ENCODE data around the gene BCL2L13. TPM values are rescaled to one million over a fixed set of nuclear protein-coding genes. Genes with fewer than 3 reads are reported as not detected.
A peak's percentile ranks its signal among the peaks of the same experiment; 100 is the strongest.

The BCL2L13 gene
- total RNA-seq, 2 experiments from 2014 or later: 32.2 to 32.6 TPM

GRCh38 chr22:17780116-17780740 lies 141.7 kb downstream of the BCL2L13 start:
- CTCF ChIA-PET: interaction anchor here (0.5 to 9.6 kb wide), 5 partner anchors 11 to 314 kb away, joined by 3 to 112 read pairs (median 4); no protein-coding TSS in a partner anchor

More at GRCh38 chr22:17780116-17780740, 141.7 kb downstream of the BCL2L13 start:
- H3K4me3 Mint-ChIP-seq: peak overlapping the region; percentile 24
- peak; percentile 79 for DNase-seq
- H3K36me3 Mint-ChIP-seq (ENCODE audit: low read depth): no peaks in the 10 kb centered on the region
- H3K27me3 Mint-ChIP-seq (ENCODE audit: low read depth): no peaks in the 10 kb centered on the region
- peak overlapping the region; percentile 53 for H3K27ac Mint-ChIP-seq
- H3K9me3 Mint-ChIP-seq: no peaks in the 10 kb centered on the region
- H3K4me1 Mint-ChIP-seq (ENCODE audit: low read depth): peaks cover 70% of the 10 kb centered on the region
- intact Hi-C loops (cut with micrococcal nuclease): loop anchor here (5.0 to 10.0 kb wide), 2 partner anchors 225 to 563 kb away; partner anchors contain the start of gene ADA2

Small RNA genes lying within 50 kb of the gene (microRNA-seq; reads per million reads assigned to microRNA genes)
- not detected for gene MIR3198-1 (ENCODE audit: borderline microRNAs expressed, borderline replicate concordance)

Other genes starting within 250 kb of the BCL2L13 start
- not detected for gene SLC25A18, start 75.3 kb upstream of the BCL2L13 start, total RNA-seq
- 10 to 100 TPM; 74.5 to 75.5 TPM for gene ATP6V1E1, start 10.0 kb upstream of the BCL2L13 start, total RNA-seq
- gene BID, start 135.7 kb downstream of the BCL2L13 start, total RNA-seq: 10 to 100 TPM; 53.0 to 63.7 TPM